Ovary (tissue), 3 donors: ENCODE data around the gene MRPL34.

ENCODE experiments used
- CTCF ChIP-seq, 3 donors: fragments of 450-650 bp in 2 of 3; fragments of 200-600 bp in 1 of 3; IDR thresholded peaks; one replicate each; pipeline versions ENCODE4 v1.5.1 to v1.8.0; 2016 to 2022; ENCODE audit warnings: antibody characterized with exemption in 3 of 3, mild to moderate bottlenecking in 1 of 3
- EP300 ChIP-seq: sonication (generic); formaldehyde crosslinking; IDR thresholded peaks from one replicate; pipeline ENCODE4 v1.6.1; 2017; ENCODE audit warnings: antibody characterized with exemption
- POLR2A ChIP-seq: fragments of 450-650 bp; IDR thresholded peaks from one replicate; pipeline ENCODE4 v1.6.1; 2017; ENCODE audit warnings: antibody characterized with exemption, mild to moderate bottlenecking, moderate library complexity
- donor health status: DM: no; HTN: no; CAD: no.

- TF ChIP-seq POLR2A (no peak), CTCF (IDR thresholded peaks at IDR 0.05) (no peak), EP300 (no peak)
These were observed 35.7 kb downstream of the MRPL34 start for GRCh38 chr19:17341386-17341785.
